PC-3 (cell line): ENCODE measurements around the gene IL1RAPL2.

Experiments used
- EZH2 ChIP-seq: fragments of 300-600 bp; sonication (generic); IDR thresholded peaks from one replicate; pipeline ENCODE4 v1.6.1; 2017; ENCODE audit warnings: antibody characterized with exemption, mild to moderate bottlenecking, low read length; ENCODE audit not compliant: unreplicated experiment
- EZH2phosphoT487 ChIP-seq: fragments of 300-600 bp; sonication (generic); IDR thresholded peaks from 2 replicates; pipeline ENCODE4 v1.6.1; 2018; ENCODE audit warnings: mild to moderate bottlenecking, antibody characterized with exemption, low read length, borderline replicate concordance
- TF ChIP-seq, protein P1 (sequence below): fragments of 300-600 bp; sonication (generic); conservative IDR thresholded peaks from 2 replicates; pipeline ENCODE4 v1.5.1; 2017; ENCODE audit warnings: antibody characterized with exemption, low read depth, mild to moderate bottlenecking, low read length

- TF ChIP-seq, protein P1, sequence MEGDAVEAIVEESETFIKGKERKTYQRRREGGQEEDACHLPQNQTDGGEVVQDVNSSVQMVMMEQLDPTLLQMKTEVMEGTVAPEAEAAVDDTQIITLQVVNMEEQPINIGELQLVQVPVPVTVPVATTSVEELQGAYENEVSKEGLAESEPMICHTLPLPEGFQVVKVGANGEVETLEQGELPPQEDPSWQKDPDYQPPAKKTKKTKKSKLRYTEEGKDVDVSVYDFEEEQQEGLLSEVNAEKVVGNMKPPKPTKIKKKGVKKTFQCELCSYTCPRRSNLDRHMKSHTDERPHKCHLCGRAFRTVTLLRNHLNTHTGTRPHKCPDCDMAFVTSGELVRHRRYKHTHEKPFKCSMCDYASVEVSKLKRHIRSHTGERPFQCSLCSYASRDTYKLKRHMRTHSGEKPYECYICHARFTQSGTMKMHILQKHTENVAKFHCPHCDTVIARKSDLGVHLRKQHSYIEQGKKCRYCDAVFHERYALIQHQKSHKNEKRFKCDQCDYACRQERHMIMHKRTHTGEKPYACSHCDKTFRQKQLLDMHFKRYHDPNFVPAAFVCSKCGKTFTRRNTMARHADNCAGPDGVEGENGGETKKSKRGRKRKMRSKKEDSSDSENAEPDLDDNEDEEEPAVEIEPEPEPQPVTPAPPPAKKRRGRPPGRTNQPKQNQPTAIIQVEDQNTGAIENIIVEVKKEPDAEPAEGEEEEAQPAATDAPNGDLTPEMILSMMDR: no peak
- TF ChIP-seq EZH2 (no peak), EZH2phosphoT487 (no peak)
Measured at GRCh38 chrX:105126201-105126600, 560.2 kb downstream of the IL1RAPL2 start.
